Measurements from ENCODE around the gene C20orf96. TPM values are rescaled to one million over a fixed set of nuclear protein-coding genes. Genes with fewer than 3 reads are reported as not detected.

The C20orf96 gene
- total and polyA plus RNA-seq, 2 experiments from 2014 or later = 14.6 to 36.3 TPM

DNA sequence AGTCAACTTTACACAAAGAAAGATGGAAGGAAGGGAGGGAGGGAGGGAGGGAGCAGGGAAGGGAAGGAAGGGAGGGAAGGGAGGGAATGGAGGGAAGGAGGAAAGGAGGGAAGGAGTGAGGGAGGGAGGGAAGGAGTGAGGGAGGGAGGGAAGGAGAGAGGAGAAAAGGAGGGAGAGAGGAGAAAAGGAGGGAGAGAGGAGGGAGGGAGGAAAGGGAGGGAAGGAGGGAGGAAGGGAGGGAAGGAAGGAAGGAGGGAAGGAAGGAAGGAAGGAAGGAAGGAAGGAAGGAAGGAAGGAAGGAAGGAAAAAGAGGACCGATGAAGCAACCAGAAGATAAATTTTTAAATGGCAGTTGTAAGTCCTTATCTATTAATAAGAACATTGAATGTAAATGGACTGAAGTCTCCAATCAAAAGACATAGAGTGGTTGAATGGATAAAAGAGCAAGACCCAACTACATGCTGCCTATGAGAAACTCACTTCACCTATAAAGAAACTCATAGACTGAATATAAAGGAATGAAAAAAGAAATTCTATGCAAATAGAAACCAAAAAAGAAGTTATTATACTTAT, 69.2 kb downstream of the C20orf96 start (continued):
- TF ChIP-seq, protein P1, sequence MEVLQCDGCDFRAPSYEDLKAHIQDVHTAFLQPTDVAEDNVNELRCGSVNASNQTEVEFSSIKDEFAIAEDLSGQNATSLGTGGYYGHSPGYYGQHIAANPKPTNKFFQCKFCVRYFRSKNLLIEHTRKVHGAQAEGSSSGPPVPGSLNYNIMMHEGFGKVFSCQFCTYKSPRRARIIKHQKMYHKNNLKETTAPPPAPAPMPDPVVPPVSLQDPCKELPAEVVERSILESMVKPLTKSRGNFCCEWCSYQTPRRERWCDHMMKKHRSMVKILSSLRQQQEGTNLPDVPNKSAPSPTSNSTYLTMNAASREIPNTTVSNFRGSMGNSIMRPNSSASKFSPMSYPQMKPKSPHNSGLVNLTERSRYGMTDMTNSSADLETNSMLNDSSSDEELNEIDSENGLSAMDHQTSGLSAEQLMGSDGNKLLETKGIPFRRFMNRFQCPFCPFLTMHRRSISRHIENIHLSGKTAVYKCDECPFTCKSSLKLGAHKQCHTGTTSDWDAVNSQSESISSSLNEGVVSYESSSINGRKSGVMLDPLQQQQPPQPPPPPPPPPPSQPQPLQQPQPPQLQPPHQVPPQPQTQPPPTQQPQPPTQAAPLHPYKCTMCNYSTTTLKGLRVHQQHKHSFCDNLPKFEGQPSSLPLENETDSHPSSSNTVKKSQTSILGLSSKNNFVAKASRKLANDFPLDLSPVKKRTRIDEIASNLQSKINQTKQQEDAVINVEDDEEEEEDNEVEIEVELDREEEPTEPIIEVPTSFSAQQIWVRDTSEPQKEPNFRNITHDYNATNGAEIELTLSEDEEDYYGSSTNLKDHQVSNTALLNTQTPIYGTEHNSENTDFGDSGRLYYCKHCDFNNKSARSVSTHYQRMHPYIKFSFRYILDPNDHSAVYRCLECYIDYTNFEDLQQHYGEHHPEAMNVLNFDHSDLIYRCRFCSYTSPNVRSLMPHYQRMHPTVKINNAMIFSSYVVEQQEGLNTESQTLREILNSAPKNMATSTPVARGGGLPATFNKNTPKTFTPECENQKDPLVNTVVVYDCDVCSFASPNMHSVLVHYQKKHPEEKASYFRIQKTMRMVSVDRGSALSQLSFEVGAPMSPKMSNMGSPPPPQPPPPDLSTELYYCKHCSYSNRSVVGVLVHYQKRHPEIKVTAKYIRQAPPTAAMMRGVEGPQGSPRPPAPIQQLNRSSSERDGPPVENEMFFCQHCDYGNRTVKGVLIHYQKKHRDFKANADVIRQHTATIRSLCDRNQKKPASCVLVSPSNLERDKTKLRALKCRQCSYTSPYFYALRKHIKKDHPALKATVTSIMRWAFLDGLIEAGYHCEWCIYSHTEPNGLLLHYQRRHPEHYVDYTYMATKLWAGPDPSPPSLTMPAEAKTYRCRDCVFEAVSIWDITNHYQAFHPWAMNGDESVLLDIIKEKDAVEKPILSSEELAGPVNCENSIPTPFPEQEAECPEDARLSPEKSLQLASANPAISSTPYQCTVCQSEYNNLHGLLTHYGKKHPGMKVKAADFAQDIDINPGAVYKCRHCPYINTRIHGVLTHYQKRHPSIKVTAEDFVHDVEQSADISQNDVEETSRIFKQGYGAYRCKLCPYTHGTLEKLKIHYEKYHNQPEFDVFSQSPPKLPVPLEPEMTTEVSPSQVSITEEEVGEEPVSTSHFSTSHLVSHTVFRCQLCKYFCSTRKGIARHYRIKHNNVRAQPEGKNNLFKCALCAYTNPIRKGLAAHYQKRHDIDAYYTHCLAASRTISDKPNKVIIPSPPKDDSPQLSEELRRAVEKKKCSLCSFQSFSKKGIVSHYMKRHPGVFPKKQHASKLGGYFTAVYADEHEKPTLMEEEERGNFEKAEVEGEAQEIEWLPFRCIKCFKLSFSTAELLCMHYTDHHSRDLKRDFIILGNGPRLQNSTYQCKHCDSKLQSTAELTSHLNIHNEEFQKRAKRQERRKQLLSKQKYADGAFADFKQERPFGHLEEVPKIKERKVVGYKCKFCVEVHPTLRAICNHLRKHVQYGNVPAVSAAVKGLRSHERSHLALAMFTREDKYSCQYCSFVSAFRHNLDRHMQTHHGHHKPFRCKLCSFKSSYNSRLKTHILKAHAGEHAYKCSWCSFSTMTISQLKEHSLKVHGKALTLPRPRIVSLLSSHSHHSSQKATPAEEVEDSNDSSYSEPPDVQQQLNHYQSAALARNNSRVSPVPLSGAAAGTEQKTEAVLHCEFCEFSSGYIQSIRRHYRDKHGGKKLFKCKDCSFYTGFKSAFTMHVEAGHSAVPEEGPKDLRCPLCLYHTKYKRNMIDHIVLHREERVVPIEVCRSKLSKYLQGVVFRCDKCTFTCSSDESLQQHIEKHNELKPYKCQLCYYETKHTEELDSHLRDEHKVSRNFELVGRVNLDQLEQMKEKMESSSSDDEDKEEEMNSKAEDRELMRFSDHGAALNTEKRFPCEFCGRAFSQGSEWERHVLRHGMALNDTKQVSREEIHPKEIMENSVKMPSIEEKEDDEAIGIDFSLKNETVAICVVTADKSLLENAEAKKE (CRISPR knock-in tag; IDR thresholded peaks at IDR 0.05) = no peak
- TF ChIP-seq NANOG (IDR thresholded peaks at IDR 0.05; ENCODE audit: borderline replicate concordance) (no peak), STAT1 (IDR thresholded peaks at IDR 0.05; ENCODE audit: unreplicated experiment) (no peak)
- TF ChIP-seq, protein P2, sequence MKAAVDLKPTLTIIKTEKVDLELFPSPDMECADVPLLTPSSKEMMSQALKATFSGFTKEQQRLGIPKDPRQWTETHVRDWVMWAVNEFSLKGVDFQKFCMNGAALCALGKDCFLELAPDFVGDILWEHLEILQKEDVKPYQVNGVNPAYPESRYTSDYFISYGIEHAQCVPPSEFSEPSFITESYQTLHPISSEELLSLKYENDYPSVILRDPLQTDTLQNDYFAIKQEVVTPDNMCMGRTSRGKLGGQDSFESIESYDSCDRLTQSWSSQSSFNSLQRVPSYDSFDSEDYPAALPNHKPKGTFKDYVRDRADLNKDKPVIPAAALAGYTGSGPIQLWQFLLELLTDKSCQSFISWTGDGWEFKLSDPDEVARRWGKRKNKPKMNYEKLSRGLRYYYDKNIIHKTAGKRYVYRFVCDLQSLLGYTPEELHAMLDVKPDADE (IDR thresholded peaks at IDR 0.05) = no peak

Other genes starting within 250 kb of the C20orf96 start
- gene DEFB125, start 203.1 kb downstream of the C20orf96 start, total RNA-seq (2014; rRNA removed; shearing (Covaris generic)) = not detected in 2 replicates
- not detected in 2 replicates for gene DEFB125, start 203.1 kb downstream of the C20orf96 start, polyA plus RNA-seq (2016; fragmentation: Nextera tagmentation; extraction: Ambion mirVana)
- not detected in 2 replicates for gene DEFB126, start 148.2 kb downstream of the C20orf96 start, total RNA-seq (2014; rRNA removed; shearing (Covaris generic))
- gene DEFB126, start 148.2 kb downstream of the C20orf96 start, polyA plus RNA-seq (2016; fragmentation: Nextera tagmentation; extraction: Ambion mirVana) = not detected in 2 replicates
- gene DEFB127, start 133.3 kb downstream of the C20orf96 start, total RNA-seq (2014; rRNA removed; shearing (Covaris generic)) = not detected in 2 replicates
- gene DEFB127, start 133.3 kb downstream of the C20orf96 start, polyA plus RNA-seq (2016; fragmentation: Nextera tagmentation; extraction: Ambion mirVana) = not detected in 2 replicates
- gene DEFB128, start 101.0 kb downstream of the C20orf96 start, total RNA-seq (2014; rRNA removed; shearing (Covaris generic)) = not detected in 2 replicates
- gene DEFB128, start 101.0 kb downstream of the C20orf96 start, polyA plus RNA-seq (2016; fragmentation: Nextera tagmentation; extraction: Ambion mirVana) = not detected in 2 replicates
- gene DEFB129, start 63.5 kb downstream of the C20orf96 start, total RNA-seq (2014; rRNA removed; shearing (Covaris generic)) = not detected in 2 replicates
- not detected in 2 replicates for gene DEFB129, start 63.5 kb downstream of the C20orf96 start, polyA plus RNA-seq (2016; fragmentation: Nextera tagmentation; extraction: Ambion mirVana)
- not detected in 2 replicates for gene DEFB132, start 33.0 kb downstream of the C20orf96 start, total RNA-seq (2014; rRNA removed; shearing (Covaris generic))
- gene DEFB132, start 33.0 kb downstream of the C20orf96 start, polyA plus RNA-seq (2016; fragmentation: Nextera tagmentation; extraction: Ambion mirVana) = not detected in 2 replicates
- 65.8 and 66.3 TPM in 2 replicates for gene ZCCHC3, start 6.8 kb upstream of the C20orf96 start, total RNA-seq (2014; rRNA removed; shearing (Covaris generic))
- gene ZCCHC3, start 6.8 kb upstream of the C20orf96 start, polyA plus RNA-seq (2016; fragmentation: Nextera tagmentation; extraction: Ambion mirVana) = 26.5 and 31.3 TPM in 2 replicates
- 29.0 and 32.0 TPM in 2 replicates for gene SOX12, start 34.8 kb upstream of the C20orf96 start, total RNA-seq (2014; rRNA removed; shearing (Covaris generic))
- gene SOX12, start 34.8 kb upstream of the C20orf96 start, polyA plus RNA-seq (2016; fragmentation: Nextera tagmentation; extraction: Ambion mirVana) = 14.1 and 16.1 TPM in 2 replicates
- 14.4 and 19.8 TPM in 2 replicates for gene NRSN2, start 56.4 kb upstream of the C20orf96 start, total RNA-seq (2014; rRNA removed; shearing (Covaris generic))
- gene NRSN2, start 56.4 kb upstream of the C20orf96 start, polyA plus RNA-seq (2016; fragmentation: Nextera tagmentation; extraction: Ambion mirVana) = 17.9 and 23.2 TPM in 2 replicates
- gene TRIB3, start 90.0 kb upstream of the C20orf96 start, total RNA-seq (2014; rRNA removed; shearing (Covaris generic)) = 13.7 and 21.0 TPM in 2 replicates
- 5.8 and 6.9 TPM in 2 replicates for gene TRIB3, start 90.0 kb upstream of the C20orf96 start, polyA plus RNA-seq (2016; fragmentation: Nextera tagmentation; extraction: Ambion mirVana)
- 56.8 and 65.3 TPM in 2 replicates for gene RBCK1, start 117.5 kb upstream of the C20orf96 start, total RNA-seq (2014; rRNA removed; shearing (Covaris generic))
- gene RBCK1, start 117.5 kb upstream of the C20orf96 start, polyA plus RNA-seq (2016; fragmentation: Nextera tagmentation; extraction: Ambion mirVana) = 46.5 and 52.6 TPM in 2 replicates
- gene TBC1D20, start 171.8 kb upstream of the C20orf96 start, total RNA-seq (2014; rRNA removed; shearing (Covaris generic)) = 15.0 and 15.2 TPM in 2 replicates
- gene TBC1D20, start 171.8 kb upstream of the C20orf96 start, polyA plus RNA-seq (2016; fragmentation: Nextera tagmentation; extraction: Ambion mirVana) = 4.8 and 5.0 TPM in 2 replicates